Activated naive CD8-positive, alpha-beta T cell treated with anti-CD3 and anti-CD28 coated beads, Interleukin-2, amount 10 ng/mL, durations not matched to agents 7 days and 5 days (primary cell): ENCODE data around the gene CYP4F2. TPM values are rescaled to one million over a fixed set of nuclear protein-coding genes. Genes with fewer than 3 reads are reported as not detected.
"Not testable (repeated sequence)": the region's sequence is repeated elsewhere in the genome, so short reads cannot be mapped to it uniquely, and the experiment has no call there.

ENCODE experiments used
- ATAC-seq: fragments of 150-1000 bp; cut with Tn5 transposase; one replicate; pipeline ENCODE4 v1.10.0; 2021; ENCODE audit warnings: low read depth, moderate library complexity
- POLR2A ChIA-PET: fragments of 350-600 bp; sonication (Branson Sonifier 250); formaldehyde crosslinking; loops from one replicate; lab custom pipeline; 2021; ENCODE audit warnings: antibody characterized with exemption; lab: Charles Lee
- DNase-seq: peaks from one replicate; pipeline ENCODE4 v3.0.0; 2021
- H3K27ac Mint-ChIP-seq: one replicate; pipeline ENCODE4 v1.8.0; 2022; ENCODE audit warnings: mild to moderate bottlenecking, mixed read lengths
- H3K27me3 Mint-ChIP-seq: one replicate; pipeline ENCODE4 v1.8.0; 2022; ENCODE audit warnings: mild to moderate bottlenecking, moderate library complexity, mixed read lengths
- H3K36me3 Mint-ChIP-seq: one replicate; pipeline ENCODE4 v1.8.0; 2021; ENCODE audit warnings: mild to moderate bottlenecking, mixed read lengths
- H3K4me1 Mint-ChIP-seq: one replicate; pipeline ENCODE4 v1.8.0; 2021; ENCODE audit warnings: mixed read lengths
- H3K4me3 Mint-ChIP-seq: one replicate; pipeline ENCODE4 v1.8.0; 2022; ENCODE audit warnings: mild to moderate bottlenecking, moderate library complexity, mixed read lengths
- H3K9me3 Mint-ChIP-seq: one replicate; pipeline ENCODE4 v1.8.0; 2021; ENCODE audit warnings: mixed read lengths
- total RNA-seq, 2 experiments: library from RNA; stranded (reverse); gene quantifications; one replicate each; pipeline ENCODE4 v1.2.3, GENCODE V29; 2021

The CYP4F2 gene, protein sequence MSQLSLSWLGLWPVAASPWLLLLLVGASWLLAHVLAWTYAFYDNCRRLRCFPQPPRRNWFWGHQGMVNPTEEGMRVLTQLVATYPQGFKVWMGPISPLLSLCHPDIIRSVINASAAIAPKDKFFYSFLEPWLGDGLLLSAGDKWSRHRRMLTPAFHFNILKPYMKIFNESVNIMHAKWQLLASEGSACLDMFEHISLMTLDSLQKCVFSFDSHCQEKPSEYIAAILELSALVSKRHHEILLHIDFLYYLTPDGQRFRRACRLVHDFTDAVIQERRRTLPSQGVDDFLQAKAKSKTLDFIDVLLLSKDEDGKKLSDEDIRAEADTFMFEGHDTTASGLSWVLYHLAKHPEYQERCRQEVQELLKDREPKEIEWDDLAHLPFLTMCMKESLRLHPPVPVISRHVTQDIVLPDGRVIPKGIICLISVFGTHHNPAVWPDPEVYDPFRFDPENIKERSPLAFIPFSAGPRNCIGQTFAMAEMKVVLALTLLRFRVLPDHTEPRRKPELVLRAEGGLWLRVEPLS
- under 1 TPM in 1 of 2 experiments, not detected in 1; 0.33 TPM for total RNA-seq

DNA sequence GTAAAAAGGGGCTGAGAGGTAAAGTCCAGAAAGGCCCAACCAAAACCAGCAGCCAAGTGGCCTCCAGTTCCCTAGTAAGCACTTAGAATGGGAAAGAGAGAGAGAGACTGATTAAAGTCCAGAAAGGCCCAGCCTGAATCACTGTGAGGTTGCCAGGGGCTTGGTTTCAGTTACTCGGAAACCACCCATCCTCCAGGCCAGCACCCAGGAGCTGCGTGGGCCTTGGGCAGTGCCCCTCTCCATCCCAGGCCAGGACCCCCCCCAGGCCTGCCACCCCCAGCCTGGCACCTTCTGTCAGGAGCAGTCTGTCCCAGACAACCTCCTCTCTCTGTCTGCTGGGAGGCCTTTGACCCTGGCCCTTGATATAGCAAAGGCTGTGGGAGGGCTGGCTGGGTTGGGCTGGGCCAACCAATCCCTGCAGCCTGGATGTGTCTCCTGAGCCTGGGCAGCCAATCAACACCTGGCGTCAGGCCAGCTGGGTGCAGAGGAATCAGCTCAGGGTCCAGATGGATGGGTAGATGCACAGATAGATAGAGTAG, at the start of gene CYP4F2:
CYP4F2 (minus strand) TSS at position 337 of the 539 bp plus-strand sequence. CDS start 463 bp downstream, outside the sequence.
- no peak for DNase-seq
- Mint-ChIP-seq H3K9me3 (no peaks in the 10 kb centered on the region), H3K4me1 (peaks cover 6% of the 10 kb centered on the region), H3K4me3 (no peak within 1 kb of the TSS), H3K27me3 (peaks cover 26% of the 10 kb centered on the region), H3K36me3 (no peaks in the 10 kb centered on the region), H3K27ac (no peak within 1 kb of the TSS)
- POLR2A ChIA-PET, result no interaction called here
- no peak for ATAC-seq

DNA sequence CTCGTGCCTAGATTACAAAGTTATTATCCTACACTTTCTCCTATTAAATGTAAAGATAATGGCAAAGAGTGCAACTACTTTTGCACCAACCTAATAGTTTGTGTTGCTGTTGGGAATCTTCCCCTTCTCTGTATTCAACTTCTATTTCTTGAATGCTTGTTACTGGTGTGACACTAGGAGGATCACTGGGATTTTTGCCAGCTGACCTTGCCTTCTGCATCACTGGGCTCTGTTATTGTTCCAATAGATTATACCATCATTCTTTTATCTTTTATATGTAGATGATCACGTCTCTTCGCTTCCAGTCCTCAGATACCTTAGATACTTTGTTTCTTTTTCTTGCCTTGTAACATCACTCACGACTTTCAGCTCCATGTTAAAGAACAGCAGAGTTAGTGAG, 47.4 kb upstream of the CYP4F2 start:
- H3K27me3 Mint-ChIP-seq, result peaks cover 42% of the 10 kb centered on the region
- ATAC-seq, result no peak
- POLR2A ChIA-PET, result no interaction called here

DNA sequence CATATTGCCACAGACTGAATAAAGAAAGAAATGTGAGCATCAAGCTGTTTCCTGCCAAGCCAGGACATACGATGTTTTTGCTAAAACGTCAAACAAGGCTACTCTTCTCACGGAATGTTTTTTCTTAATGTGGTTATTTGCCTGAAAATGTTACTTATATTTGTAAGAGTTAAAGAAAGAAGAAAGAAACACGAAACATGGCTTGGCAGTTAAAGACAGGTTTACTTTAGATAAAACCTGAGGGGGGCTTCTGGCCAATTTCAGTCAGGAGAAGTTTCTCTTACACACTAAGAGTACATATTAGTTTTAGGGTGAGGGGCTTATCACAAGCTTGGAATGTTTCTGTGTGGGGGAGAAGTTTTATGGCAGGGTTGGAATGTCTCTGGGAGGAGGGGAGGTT, 46.5 kb upstream of the CYP4F2 start:
- POLR2A ChIA-PET, result no interaction called here
- H3K4me1 Mint-ChIP-seq, result no peaks in the 10 kb centered on the region
- peaks cover 15% of the 10 kb centered on the region for H3K9me3 Mint-ChIP-seq
- DNase-seq, result no peak
- H3K4me3 Mint-ChIP-seq, result no peak overlapping the region
- no peak for ATAC-seq
- H3K27me3 Mint-ChIP-seq, result peaks cover 42% of the 10 kb centered on the region
- no peak overlapping the region for H3K27ac Mint-ChIP-seq
- no peaks in the 10 kb centered on the region for H3K36me3 Mint-ChIP-seq

More for the DNA sequence above, 47.4 kb upstream of the CYP4F2 start:
- H3K4me3 Mint-ChIP-seq, result no peak overlapping the region
- no peak overlapping the region for H3K27ac Mint-ChIP-seq
- peaks cover 16% of the 10 kb centered on the region for H3K9me3 Mint-ChIP-seq
- no peaks in the 10 kb centered on the region for H3K4me1 Mint-ChIP-seq
- H3K36me3 Mint-ChIP-seq, result no peaks in the 10 kb centered on the region
- no peak for DNase-seq

DNA sequence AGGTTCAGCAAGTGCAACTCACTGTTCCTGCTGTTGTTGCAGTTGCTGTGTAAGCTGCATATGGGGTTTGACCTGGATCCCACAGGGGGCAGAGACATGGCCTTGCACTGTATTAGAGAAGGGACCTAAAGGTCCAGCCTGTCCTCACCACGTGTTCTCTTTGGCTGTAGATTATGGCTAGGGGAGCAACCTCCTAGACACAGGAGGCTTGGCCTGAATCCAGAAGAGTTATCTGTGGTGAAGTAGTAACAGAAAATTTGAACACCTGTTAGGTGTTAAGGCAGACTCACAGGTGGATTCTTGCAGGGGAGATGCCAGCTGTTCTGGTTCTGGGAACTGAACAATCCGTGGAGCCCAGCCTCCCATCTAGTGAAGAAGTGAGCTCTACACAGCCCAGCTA, 39.9 kb upstream of the CYP4F2 start:
- POLR2A ChIA-PET, result no interaction called here
- Mint-ChIP-seq H3K4me3 (no peak overlapping the region), H3K4me1 (no peaks in the 10 kb centered on the region), H3K27ac (no peak overlapping the region), H3K9me3 (no peaks in the 10 kb centered on the region), H3K27me3 (peaks cover 20% of the 10 kb centered on the region), H3K36me3 (no peaks in the 10 kb centered on the region)
- ATAC-seq (no peak), DNase-seq (no peak)

DNA sequence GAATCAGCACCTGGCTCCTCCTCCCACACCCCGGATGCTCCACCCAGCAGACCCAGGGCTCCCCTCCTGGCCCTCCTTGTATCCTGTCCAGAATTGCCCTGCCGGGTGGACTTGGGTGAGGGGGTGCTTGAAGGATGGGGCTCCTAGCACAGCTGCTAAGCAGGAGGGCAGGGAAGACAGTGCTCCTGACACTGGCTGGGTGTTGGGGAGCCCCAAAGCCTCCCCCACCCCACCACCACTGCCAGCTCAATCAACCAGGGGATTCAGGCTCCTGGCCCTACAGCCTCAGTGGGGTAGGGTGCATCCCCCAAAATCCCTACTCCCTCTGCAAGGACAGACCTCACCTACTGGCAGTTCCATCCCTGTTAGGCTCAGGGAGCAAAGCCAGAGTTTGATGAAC, 39.1 kb upstream of the CYP4F2 start:
- Mint-ChIP-seq H3K36me3 (no peaks in the 10 kb centered on the region), H3K27ac (no peak overlapping the region), H3K4me3 (no peak overlapping the region), H3K9me3 (no peaks in the 10 kb centered on the region), H3K27me3 (peaks cover 17% of the 10 kb centered on the region), H3K4me1 (no peaks in the 10 kb centered on the region)
- ATAC-seq (no peak), DNase-seq (no peak)
- POLR2A ChIA-PET, result no interaction called here

DNA sequence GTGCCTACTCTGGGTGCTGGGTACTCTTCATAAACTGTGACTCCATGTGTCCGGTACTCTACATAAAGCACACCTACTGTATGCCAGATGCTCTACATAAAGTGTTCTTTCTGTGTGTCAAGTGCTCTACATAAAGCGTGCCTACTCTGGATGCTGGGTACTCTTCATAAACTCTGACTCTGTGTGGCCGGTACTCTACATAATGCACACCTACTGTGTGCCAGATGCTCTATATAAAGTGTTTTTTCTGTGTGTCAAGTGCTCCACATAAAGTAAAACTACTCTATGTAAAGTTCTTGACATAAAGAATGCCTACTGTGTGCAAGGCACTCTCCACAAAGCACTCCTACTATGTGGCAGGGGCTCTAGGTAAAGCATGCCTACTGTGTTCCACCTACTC, 38.3 kb upstream of the CYP4F2 start:
- POLR2A ChIA-PET, result no interaction called here
- peaks cover 2% of the 10 kb centered on the region for H3K36me3 Mint-ChIP-seq
- no peak overlapping the region for H3K27ac Mint-ChIP-seq
- DNase-seq, result no peak
- ATAC-seq, result no peak
- peaks cover 16% of the 10 kb centered on the region for H3K27me3 Mint-ChIP-seq
- no peaks in the 10 kb centered on the region for H3K4me1 Mint-ChIP-seq
- H3K9me3 Mint-ChIP-seq, result peaks cover 1% of the 10 kb centered on the region
- no peak overlapping the region for H3K4me3 Mint-ChIP-seq

DNA sequence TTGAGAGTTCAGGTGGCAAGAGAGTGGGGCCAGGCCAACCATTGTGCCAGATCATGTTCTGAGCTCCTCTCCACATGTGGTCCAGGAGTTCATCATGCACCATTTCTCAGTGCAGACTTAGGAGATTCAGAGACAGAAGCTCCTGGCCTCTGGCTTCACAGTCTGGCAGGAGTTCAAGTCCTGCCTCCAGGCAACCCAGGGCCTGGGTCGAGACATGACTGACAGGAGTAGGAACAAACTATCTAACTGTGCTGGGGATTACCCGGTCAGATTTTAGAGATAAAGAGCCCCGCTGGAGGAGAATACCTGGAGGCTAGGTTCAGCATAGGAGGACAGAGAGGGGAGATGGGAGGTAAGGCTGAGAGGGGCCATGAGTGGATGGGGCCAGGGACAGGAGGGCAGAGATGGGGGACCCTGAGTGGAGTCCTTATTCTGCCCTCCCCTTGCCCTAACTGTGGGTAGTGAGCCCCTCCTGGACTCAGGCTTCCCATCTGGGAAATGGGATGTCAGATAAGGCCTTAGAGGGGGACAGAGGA, 37.4 kb upstream of the CYP4F2 start:
- DNase-seq (no peak), ATAC-seq (no peak)
- POLR2A ChIA-PET, result no interaction called here
- Mint-ChIP-seq H3K27me3 (peaks cover 17% of the 10 kb centered on the region), H3K4me3 (no peak overlapping the region), H3K27ac (no peak overlapping the region), H3K4me1 (no peaks in the 10 kb centered on the region), H3K36me3 (peaks cover 3% of the 10 kb centered on the region), H3K9me3 (peaks cover 3% of the 10 kb centered on the region)

DNA sequence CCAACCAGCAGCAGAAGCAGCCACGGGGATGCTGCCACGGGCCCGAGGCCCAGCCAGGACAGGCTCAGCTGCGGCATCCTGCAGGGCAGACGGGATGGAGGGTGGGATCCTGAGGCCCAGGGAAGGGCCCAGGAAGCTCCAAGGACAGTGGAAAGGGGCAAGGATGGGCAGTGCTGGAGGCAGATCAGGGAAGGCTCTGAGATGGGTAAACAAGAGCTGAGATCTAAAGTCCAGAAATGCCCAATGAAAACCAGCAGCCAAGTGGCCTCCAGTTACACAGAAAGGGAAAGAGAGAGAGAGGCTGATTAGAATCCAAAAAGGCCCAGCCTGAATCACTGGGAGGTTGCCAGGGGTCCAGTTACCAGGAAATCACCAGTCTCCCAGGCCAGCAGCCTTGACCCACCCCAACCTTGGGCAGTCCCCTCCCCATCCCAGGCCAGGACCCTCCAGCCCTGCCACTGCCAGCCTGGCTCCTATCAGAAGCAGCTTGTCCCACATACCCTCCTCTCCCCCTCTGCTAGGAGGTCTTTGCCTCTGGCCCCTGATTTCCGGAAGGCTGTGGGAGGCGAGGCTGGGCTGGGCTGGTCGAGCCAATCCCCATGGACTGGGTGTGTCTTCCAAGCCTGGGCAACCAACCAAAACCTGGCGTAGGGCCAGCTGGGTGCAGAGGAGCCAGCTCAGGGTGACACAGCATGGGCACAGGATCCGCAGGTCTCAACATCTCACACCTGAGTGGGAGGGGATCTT, 36.6 kb upstream of the CYP4F2 start, which contains the start of gene CYP4F11:
CYP4F11 (minus strand) TSS at position 198 of the 747 bp plus-strand sequence; CDS start at position 77, 121 bp downstream.
- Mint-ChIP-seq H3K36me3 (peaks cover 3% of the 10 kb centered on the region), H3K27ac (no peak within 1 kb of the TSS), H3K4me1 (no peaks in the 10 kb centered on the region), H3K27me3 (peaks cover 17% of the 10 kb centered on the region), H3K4me3 (no peak within 1 kb of the TSS), H3K9me3 (peaks cover 3% of the 10 kb centered on the region)
- POLR2A ChIA-PET, result no interaction called here
- ATAC-seq, result no peak
- DNase-seq, result no peak

DNA sequence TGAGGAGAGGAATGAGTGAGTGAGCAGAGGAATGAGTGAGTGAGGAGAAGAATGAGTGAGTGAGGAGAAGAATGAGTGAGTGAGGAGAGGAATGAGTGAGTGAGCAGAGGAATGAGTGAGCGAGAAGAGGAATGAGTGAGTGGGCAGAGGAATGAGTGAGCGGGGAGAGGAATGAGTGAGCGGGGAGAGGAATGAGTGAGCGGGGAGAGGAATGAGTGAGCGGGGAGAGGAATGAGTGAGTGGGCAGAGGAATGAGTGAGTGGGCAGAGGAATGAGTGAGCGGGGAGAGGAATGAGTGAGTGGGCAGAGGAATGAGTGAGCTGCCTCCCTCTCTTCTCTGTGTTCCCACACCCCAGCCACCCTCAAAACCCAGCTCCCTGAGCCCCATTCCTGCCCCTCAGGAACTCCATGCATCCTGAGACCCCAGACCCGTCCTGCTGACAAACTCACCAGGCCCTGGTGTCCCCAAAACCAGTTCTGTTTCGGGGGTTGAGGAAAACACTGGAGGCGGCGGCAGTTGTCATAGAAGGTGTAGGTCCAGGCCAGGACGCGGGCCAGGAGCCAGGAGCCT, 36.0 kb upstream of the CYP4F2 start:
- H3K36me3 Mint-ChIP-seq, POLR2A ChIA-PET: not testable (repeated sequence)

DNA sequence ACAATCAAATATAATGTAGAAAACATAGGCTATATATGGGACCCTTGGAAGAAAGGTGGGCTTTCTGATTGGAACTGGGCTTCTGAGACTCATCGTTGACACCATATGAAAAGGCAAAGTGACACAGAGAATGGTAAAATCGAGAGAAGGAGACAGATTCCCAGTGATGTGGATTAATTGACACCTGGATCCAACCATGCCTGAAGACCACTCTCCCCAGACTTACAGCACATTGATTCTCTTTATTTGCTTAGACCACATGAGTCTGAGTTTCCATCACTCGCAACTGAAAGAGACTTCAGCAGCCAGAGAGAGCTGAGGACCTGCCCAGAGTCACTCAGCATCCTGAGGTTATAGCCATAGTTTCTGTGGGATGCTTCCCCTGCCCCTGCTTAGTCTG, 30.4 kb upstream of the CYP4F2 start:
- no peak for DNase-seq
- Mint-ChIP-seq H3K27ac (no peak overlapping the region), H3K4me3 (no peak overlapping the region), H3K27me3 (peaks cover 14% of the 10 kb centered on the region), H3K9me3 (peaks cover 3% of the 10 kb centered on the region), H3K36me3 (peaks cover 3% of the 10 kb centered on the region), H3K4me1 (no peaks in the 10 kb centered on the region)
- POLR2A ChIA-PET, result no interaction called here
- no peak for ATAC-seq

More for the DNA sequence above, 36.0 kb upstream of the CYP4F2 start:
- H3K9me3 Mint-ChIP-seq, H3K4me1 Mint-ChIP-seq, H3K27ac Mint-ChIP-seq, ATAC-seq, DNase-seq, H3K4me3 Mint-ChIP-seq: not testable (repeated sequence)
- peaks cover 17% of the 10 kb centered on the region for H3K27me3 Mint-ChIP-seq

DNA sequence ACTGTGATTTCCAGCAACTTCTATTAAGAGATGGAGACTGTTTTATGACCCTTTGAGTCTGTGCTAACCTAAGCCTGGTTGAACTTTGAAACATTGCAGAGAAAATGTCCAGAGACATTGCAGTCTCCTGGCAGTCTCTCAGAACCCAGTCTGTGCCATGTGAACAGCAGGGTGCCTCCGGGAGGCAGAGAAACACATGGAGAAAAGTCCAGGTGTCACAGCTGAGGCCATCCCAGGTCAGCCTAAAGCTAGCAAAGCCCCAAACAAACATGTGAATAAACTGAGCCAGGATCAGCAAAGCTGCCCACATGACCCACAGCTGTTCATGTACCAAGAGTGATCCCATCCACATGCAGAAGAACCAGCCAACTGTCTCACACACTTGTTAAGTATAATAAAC, 28.6 kb upstream of the CYP4F2 start:
- H3K27ac Mint-ChIP-seq, result no peak overlapping the region
- H3K4me3 Mint-ChIP-seq, result no peak overlapping the region
- peaks cover 16% of the 10 kb centered on the region for H3K27me3 Mint-ChIP-seq
- H3K9me3 Mint-ChIP-seq, result peaks cover 3% of the 10 kb centered on the region
- no peak for DNase-seq
- peaks cover 3% of the 10 kb centered on the region for H3K36me3 Mint-ChIP-seq
- POLR2A ChIA-PET, result no interaction called here
- no peaks in the 10 kb centered on the region for H3K4me1 Mint-ChIP-seq
- ATAC-seq, result no peak

DNA sequence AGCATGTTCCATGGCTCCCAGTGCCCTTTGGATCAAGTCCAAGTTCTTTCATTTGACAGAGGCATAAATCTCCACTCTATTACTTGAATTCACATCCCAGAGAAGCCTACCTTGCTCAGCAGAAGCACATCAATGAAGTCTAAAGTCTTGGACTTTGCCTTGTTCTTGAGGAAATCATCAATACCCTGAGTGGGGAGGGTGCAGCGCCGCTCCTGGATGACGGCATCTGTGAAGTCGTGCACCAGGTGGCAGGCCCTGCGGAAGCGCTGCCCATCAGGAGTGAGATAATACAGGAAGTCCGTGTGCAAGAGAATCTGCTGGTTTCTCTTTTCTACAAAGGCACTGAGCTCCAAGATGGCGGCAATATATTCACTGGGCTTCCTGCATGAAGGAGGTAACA, 25.8 kb upstream of the CYP4F2 start:
- no peaks in the 10 kb centered on the region for H3K4me1 Mint-ChIP-seq
- H3K27me3 Mint-ChIP-seq, result peaks cover 23% of the 10 kb centered on the region
- DNase-seq (no peak), ATAC-seq (no peak)
- H3K27ac Mint-ChIP-seq, result no peak overlapping the region
- no peaks in the 10 kb centered on the region for H3K36me3 Mint-ChIP-seq
- POLR2A ChIA-PET, result no interaction called here
- H3K4me3 Mint-ChIP-seq, result no peak overlapping the region
- H3K9me3 Mint-ChIP-seq, result no peaks in the 10 kb centered on the region

DNA sequence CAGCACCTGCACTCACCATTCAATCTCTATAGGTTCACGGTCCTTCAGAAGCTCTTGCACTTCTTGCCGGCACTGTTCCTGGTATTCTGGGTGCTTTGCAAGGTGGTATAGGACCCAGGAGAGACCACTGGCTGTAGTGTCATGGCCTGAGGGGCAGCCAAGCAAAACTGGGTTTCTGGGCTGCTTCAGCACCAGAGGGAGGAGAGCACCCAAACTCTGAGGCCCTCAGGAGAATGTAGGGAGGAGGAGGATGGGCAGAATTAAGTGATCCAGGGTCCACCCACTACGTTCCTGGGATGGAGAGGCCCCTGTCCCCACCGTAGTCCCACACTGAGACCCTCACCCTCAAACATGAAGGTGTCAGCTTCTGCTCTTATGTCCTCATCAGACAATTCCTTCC, 24.1 kb upstream of the CYP4F2 start:
- no peak for ATAC-seq

More for the DNA sequence above, 24.1 kb upstream of the CYP4F2 start:
- no peaks in the 10 kb centered on the region for H3K36me3 Mint-ChIP-seq
- no peak overlapping the region for H3K27ac Mint-ChIP-seq
- H3K4me3 Mint-ChIP-seq, result no peak overlapping the region
- H3K27me3 Mint-ChIP-seq, result peaks cover 24% of the 10 kb centered on the region
- POLR2A ChIA-PET, result no interaction called here
- DNase-seq, result no peak
- H3K9me3 Mint-ChIP-seq, result no peaks in the 10 kb centered on the region
- H3K4me1 Mint-ChIP-seq, result no peaks in the 10 kb centered on the region
